ENCODE data around the gene DSN1. TPM values are rescaled to one million over a fixed set of nuclear protein-coding genes. Genes with fewer than 3 reads are reported as not detected.

Gene DSN1
- total and polyA plus RNA-seq, 10 of the 15 experiments (the other 5 are each of a cell fraction or from before 2014, with no cell fraction given), result 15.3 to 33.1 (median 21.7) TPM

DNA sequence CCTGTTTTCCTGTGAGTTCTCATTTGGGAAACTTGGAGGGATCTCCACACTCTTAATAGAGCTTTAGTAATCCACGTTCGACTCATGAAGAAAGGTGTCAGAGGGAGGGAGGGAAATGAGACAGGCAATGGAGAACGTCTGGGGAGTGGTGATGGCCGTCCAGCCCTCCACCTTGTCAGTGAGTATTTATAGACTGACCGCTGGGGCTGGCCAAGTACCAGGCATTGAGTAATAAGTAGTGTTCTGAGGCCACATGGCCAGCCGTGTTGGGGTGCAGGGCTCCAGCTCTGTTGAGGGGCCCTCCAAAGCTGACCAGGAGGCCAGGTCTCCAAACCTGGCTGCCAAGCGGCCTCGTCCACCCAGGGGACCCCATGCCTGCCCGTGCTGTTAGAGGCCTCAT, 11.3 kb upstream of the DSN1 start (continued):
- TF ChIP-seq ELK1 (IDR thresholded peaks at IDR 0.05; ENCODE audit: low read depth, low read length) (no peak), CHD4 (IDR thresholded peaks at IDR 0.05) (no peak), BRCA1 (IDR thresholded peaks at IDR 0.05; ENCODE audit: low read depth, low read length) (no peak), SKIL (IDR thresholded peaks at IDR 0.05; ENCODE audit: low read depth, poor library complexity, severe bottlenecking) (no peak), MTA3 (IDR thresholded peaks at IDR 0.05; ENCODE audit: borderline replicate concordance, low read length) (no peak), SMARCA5 (IDR thresholded peaks at IDR 0.05) (no peak), SUZ12 (IDR thresholded peaks at IDR 0.05; ENCODE audit: unreplicated experiment) (no peak), SREBF1 (IDR thresholded peaks at IDR 0.05; ENCODE audit: low read length) (no peak)
- TF ChIP-seq, protein P1, sequence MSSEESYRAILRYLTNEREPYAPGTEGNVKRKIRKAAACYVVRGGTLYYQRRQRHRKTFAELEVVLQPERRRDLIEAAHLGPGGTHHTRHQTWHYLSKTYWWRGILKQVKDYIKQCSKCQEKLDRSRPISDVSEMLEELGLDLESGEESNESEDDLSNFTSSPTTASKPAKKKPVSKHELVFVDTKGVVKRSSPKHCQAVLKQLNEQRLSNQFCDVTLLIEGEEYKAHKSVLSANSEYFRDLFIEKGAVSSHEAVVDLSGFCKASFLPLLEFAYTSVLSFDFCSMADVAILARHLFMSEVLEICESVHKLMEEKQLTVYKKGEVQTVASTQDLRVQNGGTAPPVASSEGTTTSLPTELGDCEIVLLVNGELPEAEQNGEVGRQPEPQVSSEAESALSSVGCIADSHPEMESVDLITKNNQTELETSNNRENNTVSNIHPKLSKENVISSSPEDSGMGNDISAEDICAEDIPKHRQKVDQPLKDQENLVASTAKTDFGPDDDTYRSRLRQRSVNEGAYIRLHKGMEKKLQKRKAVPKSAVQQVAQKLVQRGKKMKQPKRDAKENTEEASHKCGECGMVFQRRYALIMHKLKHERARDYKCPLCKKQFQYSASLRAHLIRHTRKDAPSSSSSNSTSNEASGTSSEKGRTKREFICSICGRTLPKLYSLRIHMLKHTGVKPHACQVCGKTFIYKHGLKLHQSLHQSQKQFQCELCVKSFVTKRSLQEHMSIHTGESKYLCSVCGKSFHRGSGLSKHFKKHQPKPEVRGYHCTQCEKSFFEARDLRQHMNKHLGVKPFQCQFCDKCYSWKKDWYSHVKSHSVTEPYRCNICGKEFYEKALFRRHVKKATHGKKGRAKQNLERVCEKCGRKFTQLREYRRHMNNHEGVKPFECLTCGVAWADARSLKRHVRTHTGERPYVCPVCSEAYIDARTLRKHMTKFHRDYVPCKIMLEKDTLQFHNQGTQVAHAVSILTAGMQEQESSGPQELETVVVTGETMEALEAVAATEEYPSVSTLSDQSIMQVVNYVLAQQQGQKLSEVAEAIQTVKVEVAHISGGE (CRISPR knock-in tag; IDR thresholded peaks at IDR 0.05), result no peak
